Measurements from ENCODE around the gene RPS6KA3.

Gene RPS6KA3

GRCh38 chrX:20266810-20267606 lies at the start of gene RPS6KA3:
RPS6KA3 (minus strand) TSS chrX:20266909; CDS start chrX:20266632, 277 bp downstream.
- peak; percentile 88 to 96 (median 93) for DNase-seq

GRCh38 chrX:20315140-20315539 lies 48.4 kb upstream of the RPS6KA3 start:
- DNase-seq, result peak in 1 of 3 experiments; percentile 9

DNA sequence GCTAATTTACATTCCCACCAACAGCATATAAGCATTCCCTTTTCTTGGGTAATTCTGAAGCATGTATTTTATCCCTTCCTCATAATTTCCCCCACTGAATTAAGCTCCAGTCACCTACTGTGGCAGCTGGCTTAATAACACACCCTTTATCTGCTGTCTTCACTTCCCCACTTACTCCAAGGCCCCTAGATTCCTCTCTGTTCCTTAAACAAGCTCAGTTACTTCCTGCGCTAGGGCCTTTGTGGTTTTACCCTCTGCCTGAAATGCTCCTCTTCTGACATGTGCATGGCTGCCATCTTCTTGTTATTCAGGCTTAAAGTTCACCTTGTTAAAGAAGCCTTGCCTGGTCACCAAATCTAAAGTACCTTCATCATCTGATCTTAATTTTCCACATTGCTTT lies 47.2 kb upstream of the RPS6KA3 start:
- DNase-seq, result no peak

GRCh38 chrX:20312018-20312417 lies 45.3 kb upstream of the RPS6KA3 start:
- DNase-seq, result no peak

DNA sequence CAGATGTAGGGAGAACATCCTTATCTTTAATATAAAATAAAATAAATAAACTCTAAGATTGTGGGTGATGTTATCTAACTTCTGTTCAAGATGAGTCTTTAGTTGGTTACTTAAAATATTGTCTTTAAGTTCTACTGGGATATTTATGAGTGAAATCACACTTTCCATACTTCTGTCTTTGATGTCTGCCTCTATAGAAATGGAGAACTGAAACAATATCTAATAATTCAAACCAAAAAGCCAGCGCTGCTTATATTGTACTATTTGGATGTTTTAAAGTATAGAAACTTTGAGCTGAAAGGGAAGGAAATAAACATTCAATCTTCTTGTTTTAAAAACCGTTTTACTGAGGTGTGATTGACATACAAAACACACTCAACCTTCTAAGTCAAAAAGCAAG lies 44.8 kb upstream of the RPS6KA3 start:
- no peak for DNase-seq

- no peak for DNase-seq
Measured at GRCh38 chrX:20309806-20310205, 43.1 kb upstream of the RPS6KA3 start.

GRCh38 chrX:20306668-20307067 lies 40.0 kb upstream of the RPS6KA3 start:
- no peak for DNase-seq

- peak in 1 of 3 experiments; percentile 41 for DNase-seq
Measured at GRCh38 chrX:20300822-20301221, 34.1 kb upstream of the RPS6KA3 start.

DNA sequence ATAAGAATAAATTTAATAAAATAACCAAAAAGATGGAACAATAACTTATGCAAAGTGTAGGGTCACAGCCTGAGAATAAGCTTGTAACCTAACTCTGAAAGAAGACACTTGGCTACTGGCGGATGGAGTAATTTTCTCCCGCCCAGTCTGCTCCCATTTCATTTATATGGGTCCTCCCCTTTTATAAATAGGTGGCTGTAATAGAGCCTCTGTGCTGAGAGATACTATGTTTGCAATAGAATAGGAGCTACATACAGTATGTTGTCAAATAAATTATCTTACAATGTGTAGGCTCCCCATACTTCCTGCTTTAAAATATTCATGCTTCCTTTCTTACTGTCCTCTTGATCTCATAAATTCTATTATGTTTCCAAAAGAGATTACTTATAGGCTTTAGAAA lies 28.2 kb upstream of the RPS6KA3 start:
- DNase-seq, result no peak

- DNase-seq, result no peak
Measured at GRCh38 chrX:20294284-20294683, 27.6 kb upstream of the RPS6KA3 start.

DNA sequence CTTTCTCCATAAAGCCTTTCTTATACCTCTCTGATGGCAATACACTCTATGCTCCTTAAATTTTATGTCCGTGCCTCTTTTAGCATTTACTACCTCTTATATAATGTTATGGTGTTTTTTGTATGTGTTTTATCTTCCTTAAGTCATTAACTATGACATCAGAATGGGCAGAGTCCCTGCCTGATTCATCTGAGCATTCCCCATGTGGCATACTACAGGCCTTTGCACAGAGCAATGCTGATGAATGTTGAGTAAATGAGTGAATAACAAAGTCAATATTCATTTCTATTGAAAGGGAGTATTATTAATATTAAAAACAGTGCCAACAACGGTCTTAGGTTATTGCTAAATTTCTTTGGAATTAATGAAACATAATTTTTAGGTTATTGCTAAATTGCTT lies 18.8 kb upstream of the RPS6KA3 start:
- no peak for DNase-seq

DNA sequence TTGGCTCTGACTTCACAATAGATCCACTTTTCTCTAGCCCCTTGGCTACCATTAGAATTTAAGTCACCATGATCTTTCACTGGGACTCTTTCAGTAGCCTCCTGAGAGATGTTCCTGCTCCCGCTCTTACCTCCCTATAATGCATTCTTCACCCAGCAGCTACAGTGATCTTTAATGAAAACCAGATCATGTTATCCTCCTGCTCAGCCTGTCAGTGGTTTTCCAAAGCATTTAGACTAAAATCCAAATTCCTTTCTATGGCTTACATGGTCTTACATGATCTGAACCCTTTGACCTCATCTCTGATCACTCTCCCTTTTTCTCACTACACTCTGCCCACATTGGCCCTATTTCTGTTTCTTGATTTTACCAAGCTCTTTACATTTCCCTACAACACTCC lies 18.3 kb upstream of the RPS6KA3 start:
- DNase-seq, result no peak

DNA sequence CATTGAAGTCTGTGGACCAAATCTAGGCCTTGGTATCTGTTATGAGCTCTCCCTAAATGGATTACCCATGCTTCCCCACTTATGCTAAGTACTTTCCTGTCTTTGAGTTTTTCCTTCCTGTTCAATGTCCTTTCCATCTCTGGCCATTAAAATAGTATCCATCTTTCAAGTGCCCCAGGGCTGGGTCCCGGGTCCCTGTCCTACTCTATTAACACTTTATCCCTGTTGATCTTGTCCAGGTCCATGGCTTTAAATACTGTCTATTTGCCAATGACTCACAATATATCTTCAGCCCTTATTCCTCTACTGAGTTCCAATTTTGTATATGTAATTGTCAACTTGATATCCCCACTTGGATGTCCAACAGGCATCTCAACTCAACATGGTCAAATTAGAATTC lies 17.7 kb upstream of the RPS6KA3 start:
- DNase-seq, result no peak

DNA sequence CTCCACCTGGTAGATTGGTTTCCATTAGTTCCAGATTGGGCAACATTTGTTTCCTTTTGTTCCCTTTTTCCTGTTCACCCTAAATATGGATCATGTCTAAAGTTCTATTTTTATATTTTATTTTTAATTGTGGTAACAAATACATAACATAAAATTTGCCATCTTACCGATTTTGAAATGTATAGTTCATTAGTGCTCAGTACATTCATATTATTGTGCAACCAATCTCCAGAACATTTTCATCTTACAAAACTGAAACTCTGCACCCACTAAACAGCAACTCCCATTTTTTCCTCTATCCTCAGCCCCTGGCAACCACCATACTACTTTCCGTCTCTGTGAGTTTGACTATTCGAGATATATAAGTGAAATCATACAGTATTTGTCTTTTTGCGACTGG lies 14.2 kb upstream of the RPS6KA3 start:
- DNase-seq, result no peak

DNA sequence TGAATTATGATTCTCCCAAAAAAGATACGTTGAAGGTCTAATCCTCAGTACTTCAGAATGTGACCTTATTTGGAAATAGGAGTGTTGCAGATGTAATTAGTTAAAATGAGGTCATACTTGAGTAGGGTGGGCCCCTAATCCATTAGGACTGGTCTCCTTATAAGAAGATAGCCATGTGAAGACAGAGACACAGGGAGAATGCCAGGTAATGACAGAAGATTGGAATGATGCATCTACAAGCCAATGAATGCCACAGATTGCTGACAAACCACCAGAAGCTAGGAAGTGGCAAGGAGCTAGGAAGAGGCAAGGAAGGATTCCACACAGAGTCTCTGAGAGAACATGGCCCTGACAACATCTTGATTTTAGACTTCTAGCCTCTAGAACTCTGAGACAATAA lies 7.4 kb upstream of the RPS6KA3 start:
- DNase-seq, result no peak

- DNase-seq, result no peak
Measured at GRCh38 chrX:20271730-20272129, 5.0 kb upstream of the RPS6KA3 start.

DNA sequence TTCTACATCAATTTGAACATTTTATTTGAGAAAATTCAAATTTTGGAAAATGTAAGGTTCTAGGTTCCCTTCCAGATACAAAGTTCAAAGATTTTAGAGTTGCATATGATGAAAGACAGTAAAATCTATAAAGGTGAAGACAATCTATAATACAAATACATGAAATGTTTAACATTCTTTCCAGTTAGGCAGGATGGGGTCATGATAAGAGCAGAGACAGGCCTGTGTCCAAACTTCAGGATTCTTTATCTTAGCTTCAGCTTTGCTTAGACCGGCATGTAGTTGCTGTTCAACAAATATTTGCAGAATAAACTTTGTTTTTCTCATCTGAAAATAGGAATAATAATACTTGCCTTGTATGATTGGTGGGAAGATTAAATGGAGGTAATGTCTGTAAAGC lies 4.5 kb upstream of the RPS6KA3 start:
- no peak for DNase-seq

- no peak for DNase-seq
Measured at GRCh38 chrX:20270562-20270890, 3.8 kb upstream of the RPS6KA3 start.

DNA sequence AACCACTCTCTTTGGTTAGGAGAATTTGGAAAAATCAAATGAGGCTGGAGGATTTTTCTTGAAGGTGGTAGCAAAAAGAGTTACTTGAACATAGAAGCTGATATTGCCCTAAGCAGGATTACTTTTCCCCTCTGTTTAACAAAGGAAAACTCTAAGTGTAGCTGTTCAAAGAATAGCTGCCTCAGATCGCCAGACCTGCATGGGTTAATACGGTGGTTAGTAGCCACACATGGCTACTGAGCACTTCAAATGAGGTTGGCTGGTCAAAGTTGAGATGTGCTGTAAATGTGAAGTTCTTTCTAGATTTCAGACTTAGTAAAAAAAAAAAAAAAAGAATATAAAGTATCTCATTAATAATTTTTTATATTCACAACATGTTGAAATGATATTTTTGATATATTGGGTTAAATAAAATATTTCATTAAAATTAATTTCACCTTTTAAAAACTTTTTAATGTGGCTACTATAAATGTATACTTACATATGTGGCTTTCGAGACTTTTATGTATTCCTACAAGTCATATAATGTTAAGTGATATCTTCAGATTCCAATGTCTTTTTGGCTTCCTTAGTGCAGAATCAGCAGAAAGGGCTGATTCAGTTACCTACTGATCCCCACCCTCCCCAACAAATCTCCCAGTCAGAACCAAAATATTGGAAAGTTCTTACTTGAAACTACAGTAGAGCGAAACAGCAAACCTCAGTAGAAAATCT lies 3.3 kb upstream of the RPS6KA3 start:
- no peak for DNase-seq

DNA sequence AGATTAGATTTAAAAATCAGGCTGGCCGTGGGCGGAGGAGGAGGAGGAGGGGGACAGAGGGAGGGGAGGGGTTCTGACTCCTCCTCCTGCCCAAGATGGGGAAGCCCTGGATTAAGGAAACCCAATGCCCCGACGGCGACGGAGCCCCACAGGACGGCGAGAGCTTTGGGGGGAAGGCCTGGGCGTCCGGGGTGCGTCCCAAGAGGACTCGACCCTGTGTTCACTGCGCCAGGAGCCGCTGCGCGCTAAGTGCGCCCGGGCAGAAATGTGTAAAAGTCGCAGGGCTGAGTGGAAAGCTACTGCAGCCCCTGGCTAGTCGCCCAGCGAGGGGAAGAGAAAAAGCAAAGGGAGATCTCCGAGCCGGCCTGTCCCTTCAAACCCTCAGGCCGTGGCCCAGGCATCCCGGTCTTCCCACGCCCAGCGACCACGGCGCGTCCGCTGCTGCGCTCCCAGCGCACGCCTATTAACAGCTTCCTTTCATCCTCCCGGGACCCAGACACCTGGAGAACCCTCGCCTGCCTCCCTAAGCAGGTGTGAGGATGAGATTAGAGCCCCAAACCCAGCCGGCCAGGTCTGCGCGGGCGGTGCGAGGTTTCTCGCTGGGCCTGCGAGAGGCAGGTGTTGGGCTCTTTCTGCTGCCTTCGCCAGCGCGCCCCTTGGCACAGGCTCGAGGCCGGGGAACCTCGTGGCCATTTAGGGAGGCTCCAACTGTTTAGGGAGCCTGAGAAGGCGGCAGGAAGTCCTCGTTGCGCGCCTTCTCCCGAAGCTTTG lies 1.4 kb upstream of the RPS6KA3 start:
- DNase-seq, result peak in 2 of 3 experiments; percentile 76 to 77

DNA sequence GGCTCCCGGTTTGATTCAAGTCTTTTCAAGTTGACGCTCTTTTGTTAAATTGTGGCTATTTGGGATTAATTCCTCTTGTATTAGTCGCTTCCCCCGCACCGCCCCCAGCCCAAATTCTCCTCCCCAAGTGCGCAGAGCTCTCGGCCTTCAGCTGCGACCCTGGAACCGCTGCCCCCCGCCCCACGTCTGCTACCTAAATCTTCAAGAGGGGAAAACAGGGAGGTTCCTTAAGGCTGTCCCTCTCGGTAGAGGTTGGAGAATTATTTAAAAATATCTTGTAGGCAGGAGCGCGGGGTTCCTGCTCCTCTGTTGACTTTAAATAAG lies 860 bp upstream of the RPS6KA3 start:
- DNase-seq, result peak in 1 of 3 experiments; percentile 74

DNA sequence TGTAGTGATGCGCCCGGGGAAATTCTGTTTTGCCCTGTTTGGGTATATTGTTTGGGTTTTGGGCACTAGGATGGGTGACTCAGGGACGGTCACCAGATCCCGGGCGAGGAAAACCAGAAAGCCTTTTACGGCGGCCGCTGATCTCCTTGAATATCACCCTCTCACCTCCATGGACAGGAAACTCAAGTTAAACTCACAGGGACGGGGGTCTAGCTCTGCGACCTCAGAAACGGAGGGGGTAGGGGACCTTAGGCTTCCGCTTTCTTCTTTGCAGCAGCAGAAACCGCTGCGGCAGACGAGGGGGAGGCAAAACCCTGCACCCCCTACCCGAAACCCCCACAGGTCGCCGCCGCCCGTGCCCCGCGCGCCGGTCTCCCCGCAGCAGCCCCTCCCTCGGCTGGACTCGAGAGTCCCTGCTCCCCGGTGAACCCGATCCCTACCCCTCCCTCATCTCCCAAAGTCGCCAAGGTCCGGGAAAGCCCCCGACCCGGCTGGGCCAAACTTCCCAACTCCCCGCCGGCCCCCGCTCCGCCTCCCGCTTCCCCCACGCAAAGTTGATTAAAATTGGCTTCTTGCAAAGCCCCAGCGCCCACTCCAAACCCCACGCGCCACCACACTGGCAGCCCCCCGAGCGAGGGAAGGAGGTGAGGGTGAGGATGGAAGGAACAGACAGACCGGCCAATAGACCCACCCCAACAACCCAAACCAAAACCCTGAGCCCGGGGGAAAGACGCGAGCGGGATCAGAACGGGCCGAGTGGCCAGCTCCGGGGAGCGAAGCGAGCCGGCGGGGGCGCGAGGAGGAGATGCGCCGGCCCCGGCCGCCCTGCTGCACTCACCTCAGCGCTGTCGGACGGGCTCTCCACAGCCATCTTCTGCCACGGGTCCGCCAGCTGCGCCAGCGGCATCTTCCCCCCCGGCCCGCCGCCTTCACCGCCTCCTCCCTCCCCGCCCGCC lies 705 bp downstream of the RPS6KA3 start:
- peak; percentile 35 to 71 (median 67) for DNase-seq
